ENCODE measurements around the gene SNED1. TPM values are rescaled to one million over a fixed set of nuclear protein-coding genes. Genes with fewer than 3 reads are reported as not detected.

SNED1 gene
- total RNA-seq, 2 donors from 2014 or later: 42.0 to 72.1 TPM

- no peaks in the 10 kb centered on the region for H3K9me3 ChIP-seq (ENCODE audit: control insufficient read depth, low read length, poor library complexity, severe bottlenecking)
- peaks cover 6% of the 10 kb centered on the region for H3K36me3 Mint-ChIP-seq (ENCODE audit: low read depth)
- peaks cover 14% of the 10 kb centered on the region for H3K4me1 Mint-ChIP-seq
- H3K27me3 Mint-ChIP-seq: peaks cover 30% of the 10 kb centered on the region
- DNase-seq (peak in 1 of 3 donors; percentile 3), ATAC-seq (no peak)
- H3K27ac Mint-ChIP-seq: no peak overlapping the region
- no peak overlapping the region for H3K4me3 Mint-ChIP-seq
Measured at GRCh38 chr2:240996161-240996833, 2.1 kb upstream of the SNED1 start.

GRCh38 chr2:240996834-240997140 lies 1.6 kb upstream of the SNED1 start:
- H3K4me3 Mint-ChIP-seq: no peak overlapping the region
- ATAC-seq: no peak
- peaks cover 7% of the 10 kb centered on the region for H3K36me3 Mint-ChIP-seq (ENCODE audit: low read depth)
- DNase-seq: no peak
- H3K27me3 Mint-ChIP-seq: peaks cover 29% of the 10 kb centered on the region
- peaks cover 14% of the 10 kb centered on the region for H3K4me1 Mint-ChIP-seq
- H3K27ac Mint-ChIP-seq: no peak overlapping the region
- H3K9me3 ChIP-seq (ENCODE audit: control insufficient read depth, low read length, poor library complexity, severe bottlenecking): no peaks in the 10 kb centered on the region

- Mint-ChIP-seq H3K27me3 (peaks cover 24% of the 10 kb centered on the region), H3K36me3 (ENCODE audit: low read depth) (peaks cover 7% of the 10 kb centered on the region), H3K4me3 (peak overlapping the region; percentile 25), H3K27ac (no peak overlapping the region), H3K4me1 (peaks cover 14% of the 10 kb centered on the region)
- ATAC-seq: no peak
- no peaks in the 10 kb centered on the region for H3K9me3 ChIP-seq (ENCODE audit: control insufficient read depth, low read length, poor library complexity, severe bottlenecking)
- DNase-seq: no peak
Measured at GRCh38 chr2:240997141-240997855, 1.1 kb upstream of the SNED1 start.

- H3K9me3 ChIP-seq (ENCODE audit: control insufficient read depth, low read length, poor library complexity, severe bottlenecking): no peaks in the 10 kb centered on the region
- peaks cover 23% of the 10 kb centered on the region for H3K27me3 Mint-ChIP-seq
- peaks cover 7% of the 10 kb centered on the region for H3K36me3 Mint-ChIP-seq (ENCODE audit: low read depth)
- H3K4me3 Mint-ChIP-seq: no peak overlapping the region
- ATAC-seq (peak; percentile 35), DNase-seq (no peak)
- peaks cover 9% of the 10 kb centered on the region for H3K4me1 Mint-ChIP-seq
- H3K27ac Mint-ChIP-seq: no peak overlapping the region
Measured at GRCh38 chr2:240998706-240998994, 232 bp downstream of the SNED1 start.

- H3K4me1 Mint-ChIP-seq: peaks cover 9% of the 10 kb centered on the region
- no peaks in the 10 kb centered on the region for H3K9me3 ChIP-seq (ENCODE audit: control insufficient read depth, low read length, poor library complexity, severe bottlenecking)
- peaks cover 23% of the 10 kb centered on the region for H3K27me3 Mint-ChIP-seq
- ATAC-seq (no peak), DNase-seq (no peak)
- no peak overlapping the region for H3K27ac Mint-ChIP-seq
- peak overlapping the region; percentile 47 for H3K4me3 Mint-ChIP-seq
- peaks cover 7% of the 10 kb centered on the region for H3K36me3 Mint-ChIP-seq (ENCODE audit: low read depth)
Measured at GRCh38 chr2:240998995-240999791, 775 bp downstream of the SNED1 start.

- peaks cover 9% of the 10 kb centered on the region for H3K4me1 Mint-ChIP-seq
- peak overlapping the region; percentile 68 for H3K4me3 Mint-ChIP-seq
- no peaks in the 10 kb centered on the region for H3K9me3 ChIP-seq (ENCODE audit: control insufficient read depth, low read length, poor library complexity, severe bottlenecking)
- peaks cover 7% of the 10 kb centered on the region for H3K36me3 Mint-ChIP-seq (ENCODE audit: low read depth)
- H3K27me3 Mint-ChIP-seq: peaks cover 23% of the 10 kb centered on the region
- no peak for ATAC-seq
- no peak overlapping the region for H3K27ac Mint-ChIP-seq
- DNase-seq: no peak
Measured at GRCh38 chr2:240999873-241000541, 1.6 kb downstream of the SNED1 start.

- Mint-ChIP-seq H3K36me3 (ENCODE audit: low read depth) (peaks cover 7% of the 10 kb centered on the region), H3K27me3 (peaks cover 23% of the 10 kb centered on the region), H3K27ac (no peak overlapping the region), H3K4me1 (peaks cover 9% of the 10 kb centered on the region), H3K4me3 (no peak overlapping the region)
- DNase-seq: no peak
- ATAC-seq: no peak
- H3K9me3 ChIP-seq (ENCODE audit: control insufficient read depth, low read length, poor library complexity, severe bottlenecking): peaks cover 3% of the 10 kb centered on the region
Measured at GRCh38 chr2:241000831-241001321, 2.5 kb downstream of the SNED1 start.

- peaks cover 3% of the 10 kb centered on the region for H3K9me3 ChIP-seq (ENCODE audit: control insufficient read depth, low read length, poor library complexity, severe bottlenecking)
- peak overlapping the region; percentile 7 for H3K4me3 Mint-ChIP-seq
- peaks cover 21% of the 10 kb centered on the region for H3K27me3 Mint-ChIP-seq
- peaks cover 7% of the 10 kb centered on the region for H3K36me3 Mint-ChIP-seq (ENCODE audit: low read depth)
- H3K4me1 Mint-ChIP-seq: peaks cover 9% of the 10 kb centered on the region
- ATAC-seq: no peak
- no peak for DNase-seq
- no peak overlapping the region for H3K27ac Mint-ChIP-seq
Measured at GRCh38 chr2:241001413-241002274, 3.2 kb downstream of the SNED1 start.

GRCh38 chr2:241002275-241003046 lies 4.0 kb downstream of the SNED1 start:
- no peak for ATAC-seq
- H3K9me3 ChIP-seq (ENCODE audit: control insufficient read depth, low read length, poor library complexity, severe bottlenecking): peaks cover 3% of the 10 kb centered on the region
- Mint-ChIP-seq H3K27me3 (peaks cover 13% of the 10 kb centered on the region), H3K4me3 (no peak overlapping the region), H3K27ac (no peak overlapping the region), H3K4me1 (peaks cover 6% of the 10 kb centered on the region), H3K36me3 (ENCODE audit: low read depth) (peaks cover 7% of the 10 kb centered on the region)
- DNase-seq: no peak

GRCh38 chr2:241003047-241003360 lies 4.6 kb downstream of the SNED1 start:
- peaks cover 3% of the 10 kb centered on the region for H3K9me3 ChIP-seq (ENCODE audit: control insufficient read depth, low read length, poor library complexity, severe bottlenecking)
- Mint-ChIP-seq H3K27ac (no peak overlapping the region), H3K4me3 (no peak overlapping the region), H3K4me1 (peaks cover 4% of the 10 kb centered on the region), H3K27me3 (peaks cover 11% of the 10 kb centered on the region), H3K36me3 (ENCODE audit: low read depth) (peaks cover 7% of the 10 kb centered on the region)
- ATAC-seq (no peak), DNase-seq (no peak)

GRCh38 chr2:241003369-241003768 lies 5.0 kb downstream of the SNED1 start:
- Mint-ChIP-seq H3K36me3 (ENCODE audit: low read depth) (peaks cover 7% of the 10 kb centered on the region), H3K27me3 (peaks cover 11% of the 10 kb centered on the region), H3K4me1 (peaks cover 4% of the 10 kb centered on the region), H3K4me3 (no peak overlapping the region), H3K27ac (no peak overlapping the region)
- no peak for ATAC-seq
- H3K9me3 ChIP-seq (ENCODE audit: control insufficient read depth, low read length, poor library complexity, severe bottlenecking): peaks cover 3% of the 10 kb centered on the region
- DNase-seq: no peak
